H9 (cell line): ENCODE data around the gene NOSIP. TPM values are rescaled to one million over a fixed set of nuclear protein-coding genes. Genes with fewer than 3 reads are reported as not detected.

Source experiments
- DNase-seq: peaks from one replicate; pipeline ENCODE4 v3.0.0-alpha.2; 2017
- H2AFZ ChIP-seq: one replicate; pipeline ENCODE4 v1.6.1; 2013; ENCODE audit warnings: mild to moderate bottlenecking, low read length, control low read depth, moderate library complexity
- H2AK5ac ChIP-seq: 2 replicates; pipeline ENCODE4 v1.6.1; 2013; ENCODE audit warnings: low read length, control low read depth, mixed read lengths; ENCODE audit not compliant: insufficient read length
- H2BK120ac ChIP-seq: one replicate; pipeline ENCODE4 v1.6.1; 2013; ENCODE audit warnings: low read depth, mild to moderate bottlenecking, low read length, control low read depth, inconsistent platforms; ENCODE audit not compliant: poor library complexity, severe bottlenecking
- H2BK12ac ChIP-seq: 2 replicates; pipeline ENCODE4 v1.6.1; 2013; ENCODE audit warnings: low read length, control low read depth, mixed read lengths, low read depth; ENCODE audit not compliant: insufficient read length
- H2BK15ac ChIP-seq: 2 replicates; pipeline ENCODE4 v1.6.1; 2013; ENCODE audit warnings: low read depth, low read length, control low read depth
- H2BK20ac ChIP-seq: one replicate; pipeline ENCODE4 v1.6.1; 2013; ENCODE audit warnings: low read depth, mild to moderate bottlenecking, low read length, control low read depth, inconsistent platforms; ENCODE audit not compliant: poor library complexity, severe bottlenecking
- H2BK5ac ChIP-seq: 2 replicates; pipeline ENCODE4 v1.6.1; 2013; ENCODE audit warnings: low read length, control low read depth, mixed read lengths; ENCODE audit not compliant: insufficient read length
- H3K14ac ChIP-seq: 2 replicates; pipeline ENCODE4 v1.6.1; 2013; ENCODE audit warnings: low read length, control low read depth; ENCODE audit not compliant: insufficient read depth
- H3K18ac ChIP-seq: 2 replicates; pipeline ENCODE4 v1.6.1; 2013; ENCODE audit warnings: low read depth, mild to moderate bottlenecking, mixed read lengths, low read length, control low read depth; ENCODE audit not compliant: insufficient read length
- H3K23ac ChIP-seq: 2 replicates; pipeline ENCODE4 v1.6.1; 2013; ENCODE audit warnings: low read length, control low read depth, mixed read lengths, low read depth; ENCODE audit not compliant: insufficient read length
- H3K23me2 ChIP-seq: 2 replicates; pipeline ENCODE4 v1.6.1; 2013; ENCODE audit warnings: low read depth, mild to moderate bottlenecking, mixed read lengths, low read length, control low read depth; ENCODE audit not compliant: insufficient read length, poor library complexity, severe bottlenecking
- H3K27ac ChIP-seq: 2 replicates; pipeline ENCODE4 v1.5.1; 2013; ENCODE audit warnings: low read length, control low read depth, mixed read lengths, low read depth; ENCODE audit not compliant: insufficient read length
- H3K27me3 ChIP-seq: 2 replicates; pipeline ENCODE4 v1.6.1; 2013; ENCODE audit warnings: low read length, control low read depth, inconsistent platforms; ENCODE audit not compliant: insufficient read depth
- H3K4ac ChIP-seq: 2 replicates; pipeline ENCODE4 v1.6.1; 2013; ENCODE audit warnings: low read depth, mild to moderate bottlenecking, control low read depth, inconsistent platforms, low read length, moderate library complexity
- H3K4me1 ChIP-seq: 2 replicates; pipeline ENCODE4 v1.6.1; 2013; ENCODE audit warnings: low read length, control low read depth, inconsistent platforms; ENCODE audit not compliant: insufficient read depth
- H3K4me2 ChIP-seq: 2 replicates; pipeline ENCODE4 v1.6.1; 2013; ENCODE audit warnings: low read length, control low read depth, mixed read lengths; ENCODE audit not compliant: insufficient read length, insufficient read depth
- H3K56ac ChIP-seq: 2 replicates; pipeline ENCODE4 v1.6.1; 2013; ENCODE audit warnings: low read depth, mild to moderate bottlenecking, mixed read lengths, low read length, control low read depth; ENCODE audit not compliant: insufficient read length
- H3K79me1 ChIP-seq: 2 replicates; pipeline ENCODE4 v1.6.1; 2013; ENCODE audit warnings: low read depth, mild to moderate bottlenecking, moderate library complexity, low read length, control low read depth, inconsistent platforms; ENCODE audit not compliant: insufficient read depth, poor library complexity, severe bottlenecking
- H3K79me2 ChIP-seq: 2 replicates; pipeline ENCODE4 v1.6.1; 2013; ENCODE audit warnings: low read length, control low read depth, inconsistent platforms; ENCODE audit not compliant: insufficient read depth
- H3K9ac ChIP-seq: 2 replicates; pipeline ENCODE4 v1.6.1; 2013; ENCODE audit warnings: low read length, control low read depth, mixed read lengths; ENCODE audit not compliant: insufficient read length; ENCODE audit errors: extremely low read depth
- H3K9me3 ChIP-seq: one replicate; pipeline ENCODE4 v1.6.1; 2013; ENCODE audit warnings: low read depth, low read length, inconsistent platforms; ENCODE audit not compliant: control insufficient read depth
- H3T11ph ChIP-seq: one replicate; pipeline ENCODE4 v1.6.1; 2013; ENCODE audit warnings: mild to moderate bottlenecking, low read length, control low read depth, inconsistent platforms
- H4K20me1 ChIP-seq: one replicate; pipeline ENCODE4 v1.6.1; 2013; ENCODE audit not compliant: control insufficient read depth, insufficient read length, insufficient read depth
- H4K5ac ChIP-seq: 2 replicates; pipeline ENCODE4 v1.6.1; 2013; ENCODE audit warnings: low read depth, mild to moderate bottlenecking, mixed read lengths, low read length, control low read depth; ENCODE audit not compliant: insufficient read length
- H4K8ac ChIP-seq: replicated peaks from 2 replicates; pipeline ENCODE4 v1.6.1; 2013; ENCODE audit warnings: low read length, control low read depth, mixed read lengths, low read depth; ENCODE audit not compliant: insufficient read length
- H4K91ac ChIP-seq: 2 replicates; pipeline ENCODE4 v1.6.1; 2013; ENCODE audit warnings: low read depth, mild to moderate bottlenecking, moderate library complexity, mixed read lengths, low read length, control low read depth; ENCODE audit not compliant: insufficient read length
- H3K27ac Mint-ChIP-seq, 3 experiments: 2 replicates in 2 of 3; 3 replicates in 1 of 3; pipeline ENCODE4 v1.8.0; 2020 to 2021; ENCODE audit warnings: mixed read lengths in 3 of 3, mild to moderate bottlenecking in 1 of 3, moderate library complexity in 1 of 3
- H3K27me3 Mint-ChIP-seq: 2 replicates; pipeline ENCODE4 v1.8.0; 2021; ENCODE audit warnings: low read depth, mild to moderate bottlenecking, moderate library complexity, mixed read lengths
- H3K36me3 Mint-ChIP-seq, 3 experiments: 2 replicates in 2 of 3; 3 replicates in 1 of 3; pipeline ENCODE4 v1.8.0; 2020 to 2021; ENCODE audit warnings: low read depth in 3 of 3, mixed read lengths in 3 of 3; ENCODE audit not compliant: insufficient read depth in 1 of 3
- H3K4me1 Mint-ChIP-seq, 2 experiments: 2 replicates each; pipeline ENCODE4 v1.8.0; 2020; ENCODE audit warnings: mixed read lengths in 2 of 2
- H3K4me3 Mint-ChIP-seq, 2 experiments: 2 replicates in 1 of 2; 3 replicates in 1 of 2; pipeline ENCODE4 v1.8.0; 2020 to 2021; ENCODE audit warnings: mild to moderate bottlenecking in 2 of 2, mixed read lengths in 2 of 2, moderate library complexity in 1 of 2
- H3K9me3 Mint-ChIP-seq, 2 experiments: 2 replicates in 1 of 2; 3 replicates in 1 of 2; pipeline ENCODE4 v1.8.0; 2020; ENCODE audit warnings: mild to moderate bottlenecking in 2 of 2, mixed read lengths in 2 of 2, moderate library complexity in 1 of 2
- CTCF ChIP-seq: fragments of 200-600 bp; sonication (generic); conservative IDR thresholded peaks from 3 replicates; pipeline ENCODE4 v1.8.0; 2021; ENCODE audit warnings: antibody characterized with exemption, mild to moderate bottlenecking
- WGBS: extraction: QIAGEN DNeasy Blood & Tissue Kit; methylation state at CpG from one replicate; pipeline ENCODE4 v1.1.7; 2013; ENCODE audit warnings: missing lambda C conversion rate, low lambda C conversion rate, mixed read lengths; ENCODE audit not compliant: insufficient read length; ENCODE audit errors: extremely low coverage; 5-methylcytosine and 5-hydroxymethylcytosine counted together
- total RNA-seq: library from RNA; stranded (reverse); gene quantifications from 2 replicates; pipeline ENCODE4 v1.2.1, GENCODE V29; 2021

Gene NOSIP
- total RNA-seq, 1 experiment from 2014 or later: 78.4 TPM

- peaks cover 3% of the 10 kb centered on the region for H3K23me2 ChIP-seq
- H3K27me3 Mint-ChIP-seq: no peaks in the 10 kb centered on the region
- WGBS: no CpG with 5 or more reads among the region's 5 CpGs
- H3K79me1 ChIP-seq: no peaks in the 10 kb centered on the region
- H3K9me3 ChIP-seq: no peaks in the 10 kb centered on the region
- DNase-seq: no peak
- no peaks in the 10 kb centered on the region for H3K27me3 ChIP-seq
- H3T11ph ChIP-seq: no peak overlapping the region
- no peaks in the 10 kb centered on the region for H3K9me3 Mint-ChIP-seq
- no peak overlapping the region for H4K5ac ChIP-seq
- no peak overlapping the region for H3K4me2 ChIP-seq
- no peak overlapping the region for H3K23ac ChIP-seq
- no peak overlapping the region for H3K27ac ChIP-seq
- H2AFZ ChIP-seq: no peak overlapping the region
- H2BK15ac ChIP-seq: no peak overlapping the region
- H3K56ac ChIP-seq: no peak overlapping the region
- TF ChIP-seq CTCF: no peak
- H3K36me3 Mint-ChIP-seq: peaks cover 0 to 8% (median 2%) of the 10 kb centered on the region in 3 experiments; a peak in 4 of 7 replicates
- H2BK12ac ChIP-seq: no peak overlapping the region
- no peaks in the 10 kb centered on the region for H4K20me1 ChIP-seq
- no peak overlapping the region for H3K4ac ChIP-seq
- H2BK120ac ChIP-seq: no peak overlapping the region
- 0 out of 7 replicates have a peak overlapping the region, but pooled peaks of 2 of the 3 experiments have one; percentile 16 to 32 for H3K27ac Mint-ChIP-seq
- H4K91ac ChIP-seq: no peak overlapping the region
- H3K18ac ChIP-seq: no peak overlapping the region
- no peak overlapping the region for H3K4me3 Mint-ChIP-seq
- no peak overlapping the region for H3K14ac ChIP-seq
- H3K4me1 ChIP-seq: no peaks in the 10 kb centered on the region
- no peaks in the 10 kb centered on the region for H3K79me2 ChIP-seq
- no peak overlapping the region for H2BK20ac ChIP-seq
- H4K8ac ChIP-seq: no peak overlapping the region
- H2AK5ac ChIP-seq: no peak overlapping the region
- no peak overlapping the region for H3K9ac ChIP-seq
- H2BK5ac ChIP-seq: no peak overlapping the region
- H3K4me1 Mint-ChIP-seq: peaks cover 3 to 4% of the 10 kb centered on the region in 2 experiments
Measured at GRCh38 chr19:49544154-49544553, 36.2 kb downstream of the NOSIP start.
